Smooth muscle cell (in vitro differentiated cells): ENCODE data around the gene HM13. TPM values are rescaled to one million over a fixed set of nuclear protein-coding genes. Genes with fewer than 3 reads are reported as not detected.
"Not testable (repeated sequence)": the region's sequence is repeated elsewhere in the genome, so short reads cannot be mapped to it uniquely, and the experiment has no call there.

Experiments
- DNase-seq: peaks from one replicate; lab custom pipeline; 2025; ENCODE audit not compliant: unreplicated experiment; lab: John Stamatoyannopoulos, UW
- H2AFZ ChIP-seq: fragments of 200-600 bp; sonication (generic); 2 replicates; pipeline ENCODE4 v1.6.0; 2016; ENCODE audit warnings: antibody characterized with exemption, low read depth, mild to moderate bottlenecking
- H3F3A ChIP-seq: fragments of 200-600 bp; sonication (generic); 2 replicates; pipeline ENCODE4 v1.6.0; 2017; ENCODE audit warnings: antibody characterized with exemption, low read depth
- H3K27ac ChIP-seq: fragments of 200-600 bp; sonication (generic); 2 replicates; pipeline ENCODE4 v1.5.1; 2016; ENCODE audit warnings: low read depth, mild to moderate bottlenecking
- H3K27me3 ChIP-seq: fragments of 200-600 bp; sonication (generic); 2 replicates; pipeline ENCODE4 v1.6.1; 2016; ENCODE audit warnings: low read depth, mild to moderate bottlenecking
- H3K36me3 ChIP-seq: fragments of 200-600 bp; sonication (generic); 2 replicates; pipeline ENCODE4 v1.5.1; 2016; ENCODE audit warnings: low read depth
- H3K4me1 ChIP-seq: fragments of 200-600 bp; sonication (generic); 2 replicates; pipeline ENCODE4 v1.5.1; 2016; ENCODE audit warnings: low read depth
- H3K4me2 ChIP-seq: fragments of 200-600 bp; sonication (generic); 2 replicates; pipeline ENCODE4 v1.6.0; 2016; ENCODE audit warnings: mild to moderate bottlenecking
- H3K4me3 ChIP-seq: fragments of 200-600 bp; sonication (generic); 2 replicates; pipeline ENCODE4 v1.5.1; 2016; ENCODE audit warnings: mild to moderate bottlenecking
- H3K79me2 ChIP-seq: fragments of 200-600 bp; sonication (generic); 2 replicates; pipeline ENCODE4 v1.6.0; 2016; ENCODE audit warnings: low read depth, mild to moderate bottlenecking
- H3K9ac ChIP-seq: fragments of 200-600 bp; sonication (generic); 2 replicates; pipeline ENCODE4 v1.6.0; 2016; ENCODE audit warnings: low read depth
- H3K9me3 ChIP-seq: fragments of 200-600 bp; sonication (generic); replicated peaks from 2 replicates; pipeline ENCODE4 v1.5.1; 2016; ENCODE audit warnings: low read depth
- H4K20me1 ChIP-seq: fragments of 200-600 bp; sonication (generic); 2 replicates; pipeline ENCODE4 v1.6.0; 2016; ENCODE audit warnings: low read depth
- WGBS: methylation state at CpG from one replicate; pipeline ENCODE4 v1.1.7; 2016; ENCODE audit warnings: low lambda C conversion rate; 5-methylcytosine and 5-hydroxymethylcytosine counted together
- polyA plus RNA-seq: library from polyadenylated mRNA; unstranded; fragments of >200 nt; fragmentation: Nextera tagmentation; extraction: Ambion mirVana; gene quantifications from 2 replicates; pipeline ENCODE4 v1.2.1, GENCODE V29; 2016
- total RNA-seq: library from RNA; depleted of rRNA; stranded (reverse); fragments of >200 nt; gene quantifications from 2 replicates; pipeline ENCODE4 v1.2.3, GENCODE V29; 2014
- TF ChIP-seq, protein P1 (sequence below): fragments of 200-600 bp; sonication (generic); IDR thresholded peaks from 2 replicates; pipeline ENCODE4 v1.5.1; 2017; ENCODE audit warnings: borderline replicate concordance, mild to moderate bottlenecking, antibody characterized with exemption; ENCODE audit not compliant: insufficient read depth, poor library complexity, severe bottlenecking

Gene HM13, protein sequence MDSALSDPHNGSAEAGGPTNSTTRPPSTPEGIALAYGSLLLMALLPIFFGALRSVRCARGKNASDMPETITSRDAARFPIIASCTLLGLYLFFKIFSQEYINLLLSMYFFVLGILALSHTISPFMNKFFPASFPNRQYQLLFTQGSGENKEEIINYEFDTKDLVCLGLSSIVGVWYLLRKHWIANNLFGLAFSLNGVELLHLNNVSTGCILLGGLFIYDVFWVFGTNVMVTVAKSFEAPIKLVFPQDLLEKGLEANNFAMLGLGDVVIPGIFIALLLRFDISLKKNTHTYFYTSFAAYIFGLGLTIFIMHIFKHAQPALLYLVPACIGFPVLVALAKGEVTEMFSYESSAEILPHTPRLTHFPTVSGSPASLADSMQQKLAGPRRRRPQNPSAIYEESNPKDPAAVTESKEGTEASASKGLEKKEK
- total RNA-seq (165 and 210 TPM in 2 replicates), polyA plus RNA-seq (336 and 397 TPM in 2 replicates)

DNA sequence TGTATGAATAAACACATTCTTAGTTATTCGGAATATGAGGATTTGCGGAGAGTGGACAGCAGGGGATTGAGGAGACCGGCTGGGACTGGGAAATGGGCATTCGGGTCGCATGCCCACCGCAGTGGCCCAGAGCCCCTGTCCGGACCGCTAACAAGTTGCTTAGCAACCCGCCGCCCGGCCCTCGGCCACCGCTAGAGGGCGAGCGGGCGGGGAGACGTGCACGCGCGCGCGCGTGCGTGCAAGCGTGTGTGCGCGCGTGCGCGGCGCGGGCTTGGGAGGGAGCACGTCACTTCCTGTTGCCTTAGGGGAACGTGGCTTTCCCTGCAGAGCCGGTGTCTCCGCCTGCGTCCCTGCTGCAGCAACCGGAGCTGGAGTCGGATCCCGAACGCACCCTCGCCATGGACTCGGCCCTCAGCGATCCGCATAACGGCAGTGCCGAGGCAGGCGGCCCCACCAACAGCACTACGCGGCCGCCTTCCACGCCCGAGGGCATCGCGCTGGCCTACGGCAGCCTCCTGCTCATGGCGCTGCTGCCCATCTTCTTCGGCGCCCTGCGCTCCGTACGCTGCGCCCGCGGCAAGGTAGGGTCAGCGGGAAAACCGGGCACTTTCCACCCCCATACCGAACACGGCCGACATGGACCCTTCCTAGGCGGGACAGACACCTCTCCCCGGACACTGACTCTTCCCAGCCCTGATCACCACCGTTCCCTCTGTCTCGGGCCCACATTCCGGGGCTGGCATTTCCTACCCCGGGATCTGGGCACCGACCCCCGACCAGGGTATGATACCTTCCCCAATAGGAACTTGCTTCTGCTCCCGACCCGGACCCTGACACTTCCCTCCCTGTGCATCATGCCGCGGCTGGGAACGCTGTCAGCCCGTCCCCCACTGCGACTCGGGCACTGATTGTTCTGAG, at the start of gene HM13:
HM13 (plus strand) TSS at position 289 of the 918 bp plus-strand sequence; CDS start at position 399, 110 bp downstream.
- Histone ChIP-seq H4K20me1 (peaks cover 45% of the 10 kb centered on the region), H3K79me2 (peaks cover 52% of the 10 kb centered on the region), H3K27ac (peak within 1 kb of the TSS; percentile 80), H3K4me1 (peaks cover 17% of the 10 kb centered on the region), H3K9me3 (no peaks in the 10 kb centered on the region), H3K4me3 (peak within 1 kb of the TSS; percentile 83), H3K9ac (peak within 1 kb of the TSS; percentile 95), H2AFZ (peak within 1 kb of the TSS; percentile 76), H3K36me3 (no peaks in the 10 kb centered on the region), H3K4me2 (peak within 1 kb of the TSS; percentile 96), H3K27me3 (no peaks in the 10 kb centered on the region), H3F3A (no peaks in the 10 kb centered on the region)
- TF ChIP-seq, protein P1, sequence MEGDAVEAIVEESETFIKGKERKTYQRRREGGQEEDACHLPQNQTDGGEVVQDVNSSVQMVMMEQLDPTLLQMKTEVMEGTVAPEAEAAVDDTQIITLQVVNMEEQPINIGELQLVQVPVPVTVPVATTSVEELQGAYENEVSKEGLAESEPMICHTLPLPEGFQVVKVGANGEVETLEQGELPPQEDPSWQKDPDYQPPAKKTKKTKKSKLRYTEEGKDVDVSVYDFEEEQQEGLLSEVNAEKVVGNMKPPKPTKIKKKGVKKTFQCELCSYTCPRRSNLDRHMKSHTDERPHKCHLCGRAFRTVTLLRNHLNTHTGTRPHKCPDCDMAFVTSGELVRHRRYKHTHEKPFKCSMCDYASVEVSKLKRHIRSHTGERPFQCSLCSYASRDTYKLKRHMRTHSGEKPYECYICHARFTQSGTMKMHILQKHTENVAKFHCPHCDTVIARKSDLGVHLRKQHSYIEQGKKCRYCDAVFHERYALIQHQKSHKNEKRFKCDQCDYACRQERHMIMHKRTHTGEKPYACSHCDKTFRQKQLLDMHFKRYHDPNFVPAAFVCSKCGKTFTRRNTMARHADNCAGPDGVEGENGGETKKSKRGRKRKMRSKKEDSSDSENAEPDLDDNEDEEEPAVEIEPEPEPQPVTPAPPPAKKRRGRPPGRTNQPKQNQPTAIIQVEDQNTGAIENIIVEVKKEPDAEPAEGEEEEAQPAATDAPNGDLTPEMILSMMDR = peak; percentile 100
- WGBS = 2% methylated on average over 85 of the region's 86 CpGs
- peak; percentile 73 for DNase-seq

DNA sequence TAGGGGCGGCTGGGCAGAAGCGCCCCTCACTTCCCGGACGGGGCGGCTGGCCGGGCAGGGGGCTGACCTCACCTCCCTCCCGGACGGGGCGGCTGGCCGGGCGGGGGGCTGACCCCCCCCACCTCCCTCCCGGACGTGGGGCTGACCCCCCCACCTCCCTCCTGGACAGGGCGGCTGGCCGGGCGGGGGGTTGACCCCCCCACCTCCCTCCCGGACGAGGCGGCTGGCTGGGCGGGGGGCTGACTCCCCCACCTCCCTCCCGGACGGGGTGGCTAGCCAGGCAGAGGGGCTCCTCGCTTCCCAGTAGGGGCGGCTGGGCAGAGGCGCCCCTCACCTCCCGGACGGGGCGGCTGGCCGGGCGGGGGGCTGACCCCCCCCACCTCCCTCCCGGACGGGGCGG, 43.3 kb upstream of the HM13 start:
- not testable (repeated sequence) for H3K27me3 ChIP-seq, H3K36me3 ChIP-seq, H3K9ac ChIP-seq, H3K4me1 ChIP-seq, H3K79me2 ChIP-seq, DNase-seq, H2AFZ ChIP-seq, H3K27ac ChIP-seq, H4K20me1 ChIP-seq, H3K4me2 ChIP-seq, H3F3A ChIP-seq, H3K4me3 ChIP-seq, H3K9me3 ChIP-seq
- whole genome bisulfite sequencing = no CpG with 5 or more reads among the region's 33 CpGs

DNA sequence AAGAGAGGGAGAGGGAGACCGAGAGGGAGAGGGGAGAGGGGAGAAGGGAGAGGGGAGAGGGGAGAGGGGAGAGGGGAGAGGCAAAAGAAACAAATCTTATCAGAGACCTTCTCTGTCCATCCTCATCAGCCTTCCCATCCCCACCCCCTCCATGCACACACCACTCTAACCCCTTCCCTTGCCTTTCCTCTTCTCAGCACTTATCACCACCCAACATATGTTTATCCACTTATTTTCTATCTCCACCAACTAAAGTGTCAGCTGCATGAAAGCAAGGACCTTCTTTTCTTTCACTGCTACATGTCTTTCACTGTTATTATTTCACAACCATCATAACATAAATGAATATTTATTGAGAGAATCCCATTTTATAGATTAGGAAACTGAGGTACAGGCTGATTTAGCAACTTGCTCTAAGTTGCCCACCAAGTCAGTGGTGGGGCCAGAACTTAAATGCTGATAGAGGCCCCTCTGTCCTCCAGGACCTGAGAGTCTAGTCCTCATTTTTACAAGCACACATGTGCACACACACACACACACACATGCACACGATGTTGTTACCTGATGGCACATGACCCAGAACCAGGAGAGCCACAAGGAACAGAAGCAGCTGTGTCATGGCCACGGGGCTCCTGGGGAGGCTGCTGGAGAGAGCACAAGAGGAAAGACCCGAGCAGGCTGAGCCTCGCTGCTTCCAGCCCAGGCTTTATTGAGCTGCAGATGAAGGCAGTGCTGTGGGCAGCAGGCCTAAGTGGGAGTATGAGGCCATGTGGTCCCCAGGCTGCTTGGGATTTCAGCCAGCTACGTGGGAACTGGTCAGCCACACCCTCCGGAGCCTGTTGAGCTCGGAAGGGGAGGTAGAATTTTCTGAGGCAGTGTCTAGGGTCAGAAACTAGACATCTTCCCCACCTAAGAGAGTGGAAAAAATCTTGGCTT, 41.6 kb upstream of the HM13 start:
- Histone ChIP-seq H3K4me1 (no peaks in the 10 kb centered on the region), H4K20me1 (no peaks in the 10 kb centered on the region), H3F3A (no peaks in the 10 kb centered on the region), H3K4me2 (no peak overlapping the region), H3K4me3 (no peak overlapping the region), H3K9me3 (no peaks in the 10 kb centered on the region), H3K9ac (no peak overlapping the region), H3K36me3 (no peaks in the 10 kb centered on the region), H3K27me3 (no peaks in the 10 kb centered on the region), H3K27ac (no peak overlapping the region), H3K79me2 (no peaks in the 10 kb centered on the region), H2AFZ (no peak overlapping the region)
- TF ChIP-seq, protein P1 = no peak
- 55% methylated on average over 7 of the region's 8 CpGs for WGBS
- DNase-seq = no peak
